Thymus (tissue), 11 donors: ENCODE data around the gene LRRC8D. TPM values are rescaled to one million over a fixed set of nuclear protein-coding genes. Genes with fewer than 3 reads are reported as not detected.
"Not testable (repeated sequence)": the region's sequence is repeated elsewhere in the genome, so short reads cannot be mapped to it uniquely, and the experiment has no call there.

ENCODE experiments used
- DNase-seq, 9 donors: peaks; one replicate each; pipeline ENCODE4 v3.0.0-alpha.2; 2013; ENCODE audit warnings: low spot score in 9 of 9, low read depth in 6 of 9, missing footprints in 1 of 9
- H3K27ac ChIP-seq, 2 donors: one replicate each; pipeline ENCODE4 v1.5.1; 2013; ENCODE audit warnings: control low read depth in 1 of 2, low read depth in 1 of 2, low read length in 1 of 2, mild to moderate bottlenecking in 1 of 2, moderate library complexity in 1 of 2
- H3K27me3 ChIP-seq, 2 donors: one replicate each; pipeline ENCODE4 v1.5.1; 2013; ENCODE audit warnings: low read length in 1 of 2; ENCODE audit not compliant: control insufficient read depth in 2 of 2, insufficient read depth in 1 of 2
- H3K36me3 ChIP-seq, 2 donors: one replicate each; pipeline ENCODE4 v1.5.1; 2013; ENCODE audit warnings: low read length in 1 of 2, mild to moderate bottlenecking in 1 of 2, moderate library complexity in 1 of 2; ENCODE audit not compliant: control insufficient read depth in 2 of 2, insufficient read depth in 2 of 2
- H3K4me1 ChIP-seq, 2 donors: one replicate each; pipeline ENCODE4 v1.5.1; 2013; ENCODE audit warnings: low read length in 2 of 2; ENCODE audit not compliant: control insufficient read depth in 2 of 2, insufficient read depth in 2 of 2
- H3K4me3 ChIP-seq, 2 donors: one replicate each; pipeline ENCODE4 v1.5.1; 2013; ENCODE audit warnings: low read length in 2 of 2, control low read depth in 1 of 2, mild to moderate bottlenecking in 1 of 2
- H3K9me3 ChIP-seq, 2 donors: one replicate each; pipeline ENCODE4 v1.5.1; 2013; ENCODE audit warnings: low read length in 1 of 2, mild to moderate bottlenecking in 1 of 2; ENCODE audit not compliant: control insufficient read depth in 2 of 2, insufficient read depth in 1 of 2
- WGBS: extraction: QIAGEN DNeasy Blood & Tissue Kit; methylation state at CpG from one replicate; pipeline ENCODE4 v1.1.7; 2013; 5-methylcytosine and 5-hydroxymethylcytosine counted together
- polyA plus RNA-seq: library from polyadenylated mRNA; stranded (reverse); fragments of 200-250 nt; gene quantifications from one replicate; pipeline ENCODE4 v1.2.3, GENCODE V29; 2013
- total RNA-seq: library from RNA; stranded (reverse); fragments of 120-200 nt; gene quantifications from one replicate; pipeline ENCODE4 v1.2.4, GENCODE V29; 2013
- donor health status: healthy.

The LRRC8D gene
- total and polyA plus RNA-seq, 2 donors = 23.6 to 23.8 TPM

- Histone ChIP-seq H3K4me3 (no peak overlapping the region), H3K27me3 (no peaks in the 10 kb centered on the region), H3K4me1 (peaks cover 7% of the 10 kb centered on the region in 2 donors), H3K9me3 (no peaks in the 10 kb centered on the region), H3K27ac (no peak overlapping the region), H3K36me3 (no peaks in the 10 kb centered on the region)
- WGBS = 82% methylated on average over 7 of the region's 7 CpGs
- DNase-seq = no peak
Observed at GRCh38 chr1:89786628-89787214, 34.1 kb upstream of the LRRC8D start.

- Histone ChIP-seq H3K4me1 (no peaks in the 10 kb centered on the region), H3K9me3 (no peaks in the 10 kb centered on the region), H3K27me3 (no peaks in the 10 kb centered on the region), H3K27ac (no peak overlapping the region), H3K36me3 (no peaks in the 10 kb centered on the region), H3K4me3 (no peak overlapping the region)
- WGBS = 98% methylated on average over 2 of the region's 2 CpGs
- no peak for DNase-seq
Observed at GRCh38 chr1:89790592-89790991, 30.2 kb upstream of the LRRC8D start.

- H3K27ac ChIP-seq = no peak overlapping the region
- H3K9me3 ChIP-seq = no peaks in the 10 kb centered on the region
- H3K4me1 ChIP-seq = no peaks in the 10 kb centered on the region
- 92% methylated on average over 3 of the region's 3 CpGs for WGBS
- no peaks in the 10 kb centered on the region for H3K36me3 ChIP-seq
- no peaks in the 10 kb centered on the region for H3K27me3 ChIP-seq
- no peak overlapping the region for H3K4me3 ChIP-seq
- DNase-seq = no peak
Observed at GRCh38 chr1:89791064-89791726, 29.6 kb upstream of the LRRC8D start.

GRCh38 chr1:89794406-89794805 is 26.4 kb upstream of the LRRC8D start:
- H3K27ac ChIP-seq = no peak overlapping the region
- DNase-seq = no peak
- no peaks in the 10 kb centered on the region for H3K9me3 ChIP-seq
- H3K27me3 ChIP-seq = no peaks in the 10 kb centered on the region
- H3K36me3 ChIP-seq = no peaks in the 10 kb centered on the region
- 92% methylated on average over 5 of the region's 5 CpGs for WGBS
- no peak overlapping the region for H3K4me3 ChIP-seq
- H3K4me1 ChIP-seq = no peaks in the 10 kb centered on the region

GRCh38 chr1:89795571-89795970 is 25.3 kb upstream of the LRRC8D start:
- H3K9me3 ChIP-seq, DNase-seq, H3K27ac ChIP-seq, H3K27me3 ChIP-seq, H3K36me3 ChIP-seq, H3K4me1 ChIP-seq, H3K4me3 ChIP-seq: not testable (repeated sequence)
- 98% methylated on average over 4 of the region's 4 CpGs for WGBS

GRCh38 chr1:89797876-89798275 is 23.0 kb upstream of the LRRC8D start:
- DNase-seq = not testable (repeated sequence)
- WGBS = 98% methylated on average over 32 of the region's 32 CpGs

GRCh38 chr1:89799495-89799894 is 21.3 kb upstream of the LRRC8D start:
- Histone ChIP-seq H3K36me3 (no peaks in the 10 kb centered on the region), H3K4me3 (no peak overlapping the region), H3K27me3 (no peaks in the 10 kb centered on the region), H3K27ac (no peak overlapping the region), H3K4me1 (no peaks in the 10 kb centered on the region), H3K9me3 (no peaks in the 10 kb centered on the region)
- DNase-seq = no peak
- WGBS = 43% methylated on average over 4 of the region's 4 CpGs

More at GRCh38 chr1:89797876-89798275, 23.0 kb upstream of the LRRC8D start:
- not testable (repeated sequence) for H3K27me3 ChIP-seq, H3K36me3 ChIP-seq, H3K4me3 ChIP-seq, H3K4me1 ChIP-seq, H3K9me3 ChIP-seq, H3K27ac ChIP-seq

GRCh38 chr1:89800022-89800655 is 20.7 kb upstream of the LRRC8D start:
- Histone ChIP-seq H3K27me3 (no peaks in the 10 kb centered on the region), H3K4me3 (no peak overlapping the region), H3K9me3 (no peaks in the 10 kb centered on the region), H3K36me3 (no peaks in the 10 kb centered on the region), H3K4me1 (peaks cover 0 to 3% of the 10 kb centered on the region in 2 donors), H3K27ac (no peak overlapping the region)
- 91% methylated on average over 4 of the region's 4 CpGs for WGBS
- DNase-seq = no peak

GRCh38 chr1:89800718-89801117 is 20.1 kb upstream of the LRRC8D start:
- peaks cover 0 to 3% of the 10 kb centered on the region in 2 donors for H3K4me1 ChIP-seq
- DNase-seq = no peak
- H3K27ac ChIP-seq = no peak overlapping the region
- WGBS = 89% methylated on average over 7 of the region's 7 CpGs
- H3K36me3 ChIP-seq = no peaks in the 10 kb centered on the region
- no peaks in the 10 kb centered on the region for H3K27me3 ChIP-seq
- no peak overlapping the region for H3K4me3 ChIP-seq
- no peaks in the 10 kb centered on the region for H3K9me3 ChIP-seq
